ENCODE measurements around the gene HS3ST1. TPM values are rescaled to one million over a fixed set of nuclear protein-coding genes. Genes with fewer than 3 reads are reported as not detected.

HS3ST1 gene
- total RNA-seq, 4 donors from 2014 or later, result 0.26 to 2.2 (median 0.40) TPM; not detected in 1

DNA sequence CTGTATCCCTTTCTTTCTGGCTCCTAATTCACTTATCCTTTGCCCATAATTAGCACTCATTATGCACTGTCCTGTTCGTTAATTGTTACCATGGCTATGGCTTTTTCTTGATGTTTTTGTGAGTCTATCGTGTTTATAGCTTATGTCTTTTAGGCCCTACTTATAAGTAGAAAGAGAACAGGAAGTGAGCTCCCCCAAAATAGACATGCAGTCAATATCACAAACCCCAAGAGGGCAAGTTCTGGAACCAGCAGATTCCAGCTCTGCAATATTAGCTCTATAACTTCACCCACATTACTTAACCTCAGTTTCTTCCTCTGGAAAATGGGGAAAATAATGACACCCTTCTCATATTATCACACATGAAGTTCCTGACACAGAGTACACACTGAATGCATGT, 7.4 kb upstream of the HS3ST1 start:
- DNase-seq (ENCODE audit: low spot score in 2 of 2), result no peak
- Histone ChIP-seq H3K27me3 (no peaks in the 10 kb centered on the region), H3K4me3 (no peak overlapping the region), H3K9me3 (no peaks in the 10 kb centered on the region), H3K27ac (no peak overlapping the region), H3K36me3 (no peaks in the 10 kb centered on the region), H3K4me1 (no peaks in the 10 kb centered on the region)
- TF ChIP-seq, protein P1, sequence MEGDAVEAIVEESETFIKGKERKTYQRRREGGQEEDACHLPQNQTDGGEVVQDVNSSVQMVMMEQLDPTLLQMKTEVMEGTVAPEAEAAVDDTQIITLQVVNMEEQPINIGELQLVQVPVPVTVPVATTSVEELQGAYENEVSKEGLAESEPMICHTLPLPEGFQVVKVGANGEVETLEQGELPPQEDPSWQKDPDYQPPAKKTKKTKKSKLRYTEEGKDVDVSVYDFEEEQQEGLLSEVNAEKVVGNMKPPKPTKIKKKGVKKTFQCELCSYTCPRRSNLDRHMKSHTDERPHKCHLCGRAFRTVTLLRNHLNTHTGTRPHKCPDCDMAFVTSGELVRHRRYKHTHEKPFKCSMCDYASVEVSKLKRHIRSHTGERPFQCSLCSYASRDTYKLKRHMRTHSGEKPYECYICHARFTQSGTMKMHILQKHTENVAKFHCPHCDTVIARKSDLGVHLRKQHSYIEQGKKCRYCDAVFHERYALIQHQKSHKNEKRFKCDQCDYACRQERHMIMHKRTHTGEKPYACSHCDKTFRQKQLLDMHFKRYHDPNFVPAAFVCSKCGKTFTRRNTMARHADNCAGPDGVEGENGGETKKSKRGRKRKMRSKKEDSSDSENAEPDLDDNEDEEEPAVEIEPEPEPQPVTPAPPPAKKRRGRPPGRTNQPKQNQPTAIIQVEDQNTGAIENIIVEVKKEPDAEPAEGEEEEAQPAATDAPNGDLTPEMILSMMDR (IDR thresholded peaks at IDR 0.05), result no peak
- TF ChIP-seq EP300 (IDR thresholded peaks at IDR 0.05), result no peak
- no peak for TF ChIP-seq POLR2A (IDR thresholded peaks at IDR 0.05)
- TF ChIP-seq POLR2AphosphoS5 (IDR thresholded peaks at IDR 0.05), result no peak
- 83% methylated on average over 2 of the region's 2 CpGs for WGBS

DNA sequence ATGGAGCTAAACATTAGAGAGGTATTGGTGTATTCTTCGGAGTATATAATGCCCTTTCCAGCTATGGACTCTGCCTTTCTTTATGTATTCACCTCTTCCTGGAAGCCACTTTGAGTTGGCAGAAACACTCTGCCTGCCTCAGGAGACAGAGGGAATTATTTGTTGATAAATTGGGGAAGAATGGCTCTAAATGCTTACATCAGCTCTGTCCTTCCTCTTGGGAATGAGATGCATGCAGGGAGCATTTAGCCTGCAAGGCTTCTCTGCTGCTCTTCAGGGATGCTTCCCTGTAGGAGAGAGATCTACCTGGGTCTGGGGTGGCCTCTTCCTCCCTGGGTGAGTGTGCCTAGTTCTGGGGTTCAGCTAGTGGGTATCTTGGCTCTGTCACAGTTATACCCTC, 6.9 kb upstream of the HS3ST1 start:
- no peak overlapping the region for H3K4me3 ChIP-seq
- H3K27ac ChIP-seq, result no peak overlapping the region
- no peak for DNase-seq (ENCODE audit: low spot score in 2 of 2)
- no peak for TF ChIP-seq POLR2AphosphoS5 (IDR thresholded peaks at IDR 0.05)
- TF ChIP-seq POLR2A (IDR thresholded peaks at IDR 0.05), result no peak
- TF ChIP-seq, protein P1 (IDR thresholded peaks at IDR 0.05), result no peak
- TF ChIP-seq EP300 (IDR thresholded peaks at IDR 0.05), result no peak
- no peaks in the 10 kb centered on the region for H3K27me3 ChIP-seq
- no peaks in the 10 kb centered on the region for H3K36me3 ChIP-seq
- 100% methylated on average over 1 of the region's 1 CpG for WGBS
- H3K4me1 ChIP-seq, result no peaks in the 10 kb centered on the region
- H3K9me3 ChIP-seq, result no peaks in the 10 kb centered on the region

DNA sequence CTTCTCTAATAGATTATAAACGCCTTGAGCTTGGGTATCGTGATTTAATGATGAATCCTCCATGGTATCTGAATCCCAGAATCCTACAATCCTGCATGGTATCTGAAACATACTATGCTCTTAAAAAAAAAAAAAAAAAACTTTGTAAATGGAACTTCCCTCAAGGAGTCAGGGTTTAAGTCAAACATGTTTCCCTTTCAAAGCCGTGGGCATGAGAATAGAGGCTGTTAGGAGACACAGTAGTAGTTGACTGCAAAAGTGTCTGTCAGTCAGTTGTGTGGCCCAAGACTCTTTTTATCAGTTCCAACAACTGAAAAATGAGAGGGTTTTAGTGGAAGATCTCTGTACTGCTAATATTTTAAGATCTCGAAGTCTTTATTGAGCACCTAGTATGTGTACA, 2.4 kb upstream of the HS3ST1 start:
- 81% methylated on average over 4 of the region's 4 CpGs for WGBS
- Histone ChIP-seq H3K27me3 (peaks cover 28% of the 10 kb centered on the region), H3K4me3 (no peak overlapping the region), H3K4me1 (peaks cover 30% of the 10 kb centered on the region), H3K9me3 (no peaks in the 10 kb centered on the region), H3K27ac (no peak overlapping the region), H3K36me3 (no peaks in the 10 kb centered on the region)
- TF ChIP-seq EP300 (IDR thresholded peaks at IDR 0.05), result no peak
- TF ChIP-seq POLR2AphosphoS5 (IDR thresholded peaks at IDR 0.05), result no peak
- TF ChIP-seq, protein P1 (IDR thresholded peaks at IDR 0.05), result no peak
- no peak for TF ChIP-seq POLR2A (IDR thresholded peaks at IDR 0.05)
- DNase-seq (ENCODE audit: low spot score in 2 of 2), result no peak

DNA sequence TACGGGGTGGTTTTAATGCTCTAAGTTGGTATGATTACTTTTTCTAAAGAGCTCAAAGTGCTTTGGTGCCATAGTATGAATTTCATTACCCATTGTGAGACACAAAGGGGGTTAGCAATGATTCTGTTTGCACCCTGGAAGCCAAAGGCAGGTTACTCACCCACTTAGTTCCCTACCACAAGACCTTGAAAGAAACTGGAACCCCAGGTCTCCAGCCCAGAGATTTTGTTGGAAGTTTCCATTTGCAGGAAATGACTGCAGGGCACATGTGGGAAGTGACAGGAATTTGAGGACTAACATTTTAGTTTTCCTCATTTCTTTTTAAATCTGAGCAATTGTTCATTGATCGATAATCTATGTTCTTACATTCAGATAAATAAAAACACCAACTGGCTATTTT, 1.8 kb upstream of the HS3ST1 start:
- no peak for DNase-seq (ENCODE audit: low spot score in 2 of 2)
- Histone ChIP-seq H3K27me3 (peaks cover 28% of the 10 kb centered on the region), H3K9me3 (no peaks in the 10 kb centered on the region), H3K4me1 (peaks cover 30% of the 10 kb centered on the region), H3K27ac (no peak overlapping the region), H3K4me3 (no peak overlapping the region), H3K36me3 (no peaks in the 10 kb centered on the region)
- WGBS, result 96% methylated on average over 2 of the region's 2 CpGs
- TF ChIP-seq EP300 (IDR thresholded peaks at IDR 0.05) (no peak), POLR2AphosphoS5 (IDR thresholded peaks at IDR 0.05) (no peak), POLR2A (IDR thresholded peaks at IDR 0.05) (no peak)
- TF ChIP-seq, protein P1 (IDR thresholded peaks at IDR 0.05), result no peak

DNA sequence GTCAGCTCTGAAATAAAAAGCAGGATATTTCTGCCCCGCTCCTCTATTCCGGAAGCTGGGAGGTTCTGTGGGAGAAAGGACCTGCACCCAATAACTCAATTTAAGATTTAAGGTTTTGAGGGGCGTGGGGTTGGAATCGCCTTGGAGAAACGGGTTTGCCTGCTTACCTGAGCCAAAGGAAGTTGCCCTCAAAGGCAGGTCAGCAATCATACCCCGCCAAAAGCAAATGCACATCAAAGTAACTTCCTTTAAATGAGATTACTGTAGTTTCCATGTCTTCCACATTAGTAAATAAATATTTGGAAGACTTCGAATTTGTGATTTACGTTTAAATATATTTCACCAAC, 978 bp upstream of the HS3ST1 start:
- WGBS, result 24% methylated on average over 8 of the region's 8 CpGs
- Histone ChIP-seq H3K9me3 (no peaks in the 10 kb centered on the region), H3K36me3 (no peaks in the 10 kb centered on the region), H3K4me3 (peak overlapping the region; percentile 56), H3K27ac (peak overlapping the region; percentile 58), H3K4me1 (peaks cover 30% of the 10 kb centered on the region), H3K27me3 (peaks cover 28% of the 10 kb centered on the region)
- TF ChIP-seq POLR2AphosphoS5 (IDR thresholded peaks at IDR 0.05) (no peak), EP300 (IDR thresholded peaks at IDR 0.05) (no peak), POLR2A (IDR thresholded peaks at IDR 0.05) (no peak)
- TF ChIP-seq, protein P1 (IDR thresholded peaks at IDR 0.05), result no peak
- DNase-seq (ENCODE audit: low spot score in 2 of 2), result no peak

Data from suprapubic skin (tissue), 4 donors.